WTC11 (cell line): Measurements from ENCODE around the gene FBXO33. TPM values are rescaled to one million over a fixed set of nuclear protein-coding genes. Genes with fewer than 3 reads are reported as not detected.
A peak's percentile ranks its signal among the peaks of the same experiment; 100 is the strongest.

Experiments
- AFF4 ChIP-seq: sonication (generic); formaldehyde crosslinking; IDR thresholded peaks from 2 replicates; pipeline ENCODE4 v1.8.1; 2023; ENCODE audit warnings: mild to moderate bottlenecking, missing genetic modification reagents, borderline replicate concordance
- ATF2 ChIP-seq: sonication (generic); formaldehyde crosslinking; IDR thresholded peaks from 2 replicates; pipeline ENCODE4 v1.8.1; 2022; ENCODE audit warnings: low read depth, missing genetic modification reagents, borderline replicate concordance
- ATF6 ChIP-seq: sonication (generic); formaldehyde crosslinking; IDR thresholded peaks from 2 replicates; pipeline ENCODE4 v1.8.1; 2023; ENCODE audit warnings: mild to moderate bottlenecking, missing genetic modification reagents
- CBFB ChIP-seq: sonication (generic); formaldehyde crosslinking; IDR thresholded peaks from 2 replicates; pipeline ENCODE4 v1.8.1; 2022; ENCODE audit warnings: mild to moderate bottlenecking, low read depth, missing genetic modification reagents
- ELF4 ChIP-seq: sonication (generic); formaldehyde crosslinking; IDR thresholded peaks from 2 replicates; pipeline ENCODE4 v1.8.1; 2022; ENCODE audit warnings: low read depth, mild to moderate bottlenecking, moderate library complexity, missing genetic modification reagents
- EMX1 ChIP-seq: fragments of 250-450 bp; sonication (Bioruptor Pico); IDR thresholded peaks from 2 replicates; pipeline ENCODE4 v1.8.0; 2021; ENCODE audit warnings: mild to moderate bottlenecking
- FOXJ3 ChIP-seq: sonication (generic); formaldehyde crosslinking; IDR thresholded peaks from 2 replicates; pipeline ENCODE4 v1.9.0; 2021; ENCODE audit warnings: missing genetic modification reagents, mild to moderate bottlenecking, borderline replicate concordance
- FOXK1 ChIP-seq: sonication (generic); formaldehyde crosslinking; IDR thresholded peaks from 2 replicates; pipeline ENCODE4 v1.8.0; 2022; ENCODE audit warnings: mild to moderate bottlenecking, moderate library complexity, missing genetic modification reagents
- GTF2I ChIP-seq: fragments of 250-450 bp; sonication (Bioruptor Pico); conservative IDR thresholded peaks from 2 replicates; pipeline ENCODE4 v1.4.0; 2021; ENCODE audit warnings: mild to moderate bottlenecking
- NFYB ChIP-seq: sonication (generic); formaldehyde crosslinking; conservative IDR thresholded peaks from 2 replicates; pipeline ENCODE4 v1.8.0; 2022; ENCODE audit warnings: low read depth, missing genetic modification reagents
- NR2C2 ChIP-seq: sonication (generic); formaldehyde crosslinking; IDR thresholded peaks from 2 replicates; pipeline ENCODE4 v1.8.0; 2022; ENCODE audit warnings: mild to moderate bottlenecking, missing genetic modification reagents
- RORB ChIP-seq: fragments of 250-450 bp; sonication (Bioruptor Pico); IDR thresholded peaks from 2 replicates; pipeline ENCODE4 v1.9.0; 2021; ENCODE audit warnings: mild to moderate bottlenecking
- SOX15 ChIP-seq: fragments of 250-450 bp; sonication (Bioruptor Pico); IDR thresholded peaks from 2 replicates; pipeline ENCODE4 v1.9.0; 2021; ENCODE audit warnings: mild to moderate bottlenecking
- TEAD1 ChIP-seq: sonication (generic); formaldehyde crosslinking; IDR thresholded peaks from 2 replicates; pipeline ENCODE4 v1.8.0; 2022; ENCODE audit warnings: mild to moderate bottlenecking, missing genetic modification reagents
- USF2 ChIP-seq: sonication (generic); formaldehyde crosslinking; IDR thresholded peaks from 2 replicates; pipeline ENCODE4 v1.8.1; 2023; ENCODE audit warnings: mild to moderate bottlenecking, missing genetic modification reagents, moderate library complexity
- ZNF138 ChIP-seq: sonication (generic); formaldehyde crosslinking; conservative IDR thresholded peaks from 2 replicates; pipeline ENCODE4 v1.8.1; 2022; ENCODE audit warnings: mild to moderate bottlenecking, moderate library complexity, missing genetic modification reagents
- ZNF425 ChIP-seq: fragments of 250-450 bp; sonication (Bioruptor Pico); conservative IDR thresholded peaks from 2 replicates; pipeline ENCODE4 v1.9.0; 2021; ENCODE audit warnings: mild to moderate bottlenecking
- total RNA-seq: library from RNA; stranded (reverse); gene quantifications from 3 replicates; pipeline ENCODE4 v1.2.3, GENCODE V29; 2021

Gene FBXO33
- total RNA-seq, 1 experiment from 2014 or later: 7.8 TPM

- TF ChIP-seq ELF4 (CRISPR knock-in tag): no peak
- no peak for TF ChIP-seq RORB (CRISPR knock-in tag)
- no peak for TF ChIP-seq ATF6 (CRISPR knock-in tag)
- no peak for TF ChIP-seq ZNF425 (CRISPR knock-in tag)
- no peak for TF ChIP-seq USF2 (CRISPR knock-in tag)
- no peak for TF ChIP-seq SOX15 (CRISPR knock-in tag)
- no peak for TF ChIP-seq NR2C2
- no peak for TF ChIP-seq ZNF138 (CRISPR knock-in tag)
- TF ChIP-seq GTF2I: no peak
- 0 out of 2 replicates have a peak, but pooled peaks have one; percentile 5 for TF ChIP-seq CBFB
- TF ChIP-seq EMX1 (CRISPR knock-in tag): no peak
- TF ChIP-seq ATF2 (CRISPR knock-in tag): no peak
- TF ChIP-seq FOXJ3 (CRISPR knock-in tag): no peak
- TF ChIP-seq FOXK1: no peak
- no peak for TF ChIP-seq AFF4 (CRISPR knock-in tag)
- no peak for TF ChIP-seq NFYB (CRISPR knock-in tag)
- peak; percentile 33; the same call in 1 of the 2 replicates for TF ChIP-seq TEAD1
Measured at GRCh38 chr14:39432619-39433451, 602 bp upstream of the FBXO33 start (continued).
